ENCODE data around the gene CRTC1.
A peak's percentile ranks its signal among the peaks of the same experiment; 100 is the strongest.

Gene CRTC1

GRCh38 chr19:18683109-18683957 lies at the start of gene CRTC1:
TSS of gene CRTC1 (plus strand) at chr19:18683680. CDS start at chr19:18683703, 23 bp downstream.
- DNase-seq = peak; percentile 75

GRCh38 chr19:18634612-18635297 lies 48.7 kb upstream of the CRTC1 start:
- DNase-seq = no peak

- DNase-seq = no peak
Observed at GRCh38 chr19:18635831-18636182, 47.7 kb upstream of the CRTC1 start.

GRCh38 chr19:18636183-18636968 lies 47.1 kb upstream of the CRTC1 start:
- peak; percentile 97 for DNase-seq

- DNase-seq = no peak
Observed at GRCh38 chr19:18636969-18637629, 46.4 kb upstream of the CRTC1 start, which contains the start of gene KLHL26. TSS of gene KLHL26 (plus strand) at chr19:18637028. CDS start at chr19:18637055, 27 bp downstream.

- DNase-seq = no peak
Observed at GRCh38 chr19:18637673-18638630, 45.5 kb upstream of the CRTC1 start.

- no peak for DNase-seq
Observed at GRCh38 chr19:18639706-18640243, 43.7 kb upstream of the CRTC1 start.

GRCh38 chr19:18644196-18645034 lies 39.1 kb upstream of the CRTC1 start:
- no peak for DNase-seq

- DNase-seq = no peak
Observed at GRCh38 chr19:18645035-18645511, 38.4 kb upstream of the CRTC1 start.

GRCh38 chr19:18646535-18647370 lies 36.7 kb upstream of the CRTC1 start:
- no peak for DNase-seq

- no peak for DNase-seq
Observed at GRCh38 chr19:18647371-18647767, 36.1 kb upstream of the CRTC1 start.

GRCh38 chr19:18647807-18648206 lies 35.7 kb upstream of the CRTC1 start:
- no peak for DNase-seq

GRCh38 chr19:18648973-18649315 lies 34.5 kb upstream of the CRTC1 start:
- no peak for DNase-seq

- DNase-seq = no peak
Observed at GRCh38 chr19:18649371-18650020, 34.0 kb upstream of the CRTC1 start.

- DNase-seq = no peak
Observed at GRCh38 chr19:18650021-18650390, 33.5 kb upstream of the CRTC1 start.

GRCh38 chr19:18650468-18651041 lies 32.9 kb upstream of the CRTC1 start:
- no peak for DNase-seq

- DNase-seq = no peak
Observed at GRCh38 chr19:18651300-18651699, 32.2 kb upstream of the CRTC1 start.

- no peak for DNase-seq
Observed at GRCh38 chr19:18651733-18652132, 31.7 kb upstream of the CRTC1 start.

GRCh38 chr19:18653853-18654252 lies 29.6 kb upstream of the CRTC1 start:
- DNase-seq = no peak

All from COR-L47 (cell line).